Progenitor cell of endocrine pancreas (in vitro differentiated cells): ENCODE data around the gene DNALI1. TPM values are rescaled to one million over a fixed set of nuclear protein-coding genes. Genes with fewer than 3 reads are reported as not detected.
A peak's percentile ranks its signal among the peaks of the same experiment; 100 is the strongest.
"Not testable (repeated sequence)": the region's sequence is repeated elsewhere in the genome, so short reads cannot be mapped to it uniquely, and the experiment has no call there.

Experiments
- DNase-seq: peaks from one replicate; pipeline ENCODE4 v3.0.0; 2021; ENCODE audit warnings: low spot score; ENCODE audit not compliant: unreplicated experiment
- H3K27ac Mint-ChIP-seq: 2 replicates; pipeline ENCODE4 v1.8.0; 2021; ENCODE audit warnings: mild to moderate bottlenecking, moderate library complexity, mixed read lengths
- H3K27me3 Mint-ChIP-seq: 2 replicates; pipeline ENCODE4 v1.8.0; 2021; ENCODE audit warnings: mixed read lengths
- H3K36me3 Mint-ChIP-seq: 2 replicates; pipeline ENCODE4 v1.8.0; 2022; ENCODE audit warnings: mixed read lengths; ENCODE audit not compliant: insufficient read depth
- H3K4me1 Mint-ChIP-seq: 2 replicates; pipeline ENCODE4 v1.8.0; 2021; ENCODE audit warnings: low read depth, mixed read lengths
- H3K4me3 Mint-ChIP-seq: 2 replicates; pipeline ENCODE4 v1.8.0; 2021; ENCODE audit warnings: low read depth, mild to moderate bottlenecking, moderate library complexity, mixed read lengths
- H3K9me3 Mint-ChIP-seq: 2 replicates; pipeline ENCODE4 v1.8.0; 2021; ENCODE audit warnings: low read depth, mixed read lengths
- total RNA-seq: library from RNA; stranded (reverse); gene quantifications from 2 replicates; pipeline ENCODE4 v1.2.1, GENCODE V29; 2021
- TF ChIP-seq, protein P1 (sequence below): fragments of 200-600 bp; sonication (generic); IDR thresholded peaks from one replicate; pipeline ENCODE4 v1.5.0; 2021; ENCODE audit warnings: antibody characterized with exemption, mild to moderate bottlenecking; ENCODE audit not compliant: unreplicated experiment

Gene DNALI1
- total RNA-seq, 1 donor from 2014 or later = 75.4 TPM

DNA sequence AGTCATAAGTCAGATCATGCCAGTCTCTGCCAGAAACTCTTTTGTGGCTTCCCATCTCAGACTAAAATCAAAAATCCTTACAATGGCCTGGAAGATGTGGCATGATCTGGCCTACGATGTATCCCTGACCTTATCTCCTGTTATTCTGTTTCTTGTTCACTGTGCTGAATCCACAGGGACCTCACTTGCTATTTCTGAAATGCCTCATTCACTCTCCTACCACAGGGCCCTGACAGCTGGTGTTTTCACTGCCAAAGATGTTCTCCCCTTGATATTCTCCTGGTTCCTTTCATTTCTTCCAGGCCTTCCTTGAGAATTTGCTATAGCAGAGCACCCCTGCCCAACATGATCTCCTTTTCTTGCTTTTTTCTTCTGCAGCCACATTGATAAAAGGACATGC lies 1.7 kb downstream of the DNALI1 start:
- Mint-ChIP-seq H3K27ac (peak overlapping the region; percentile 57), H3K36me3 (peaks cover 14% of the 10 kb centered on the region), H3K9me3 (no peaks in the 10 kb centered on the region), H3K27me3 (no peaks in the 10 kb centered on the region), H3K4me3 (peak overlapping the region; percentile 95), H3K4me1 (peaks cover 42% of the 10 kb centered on the region)
- TF ChIP-seq, protein P1, sequence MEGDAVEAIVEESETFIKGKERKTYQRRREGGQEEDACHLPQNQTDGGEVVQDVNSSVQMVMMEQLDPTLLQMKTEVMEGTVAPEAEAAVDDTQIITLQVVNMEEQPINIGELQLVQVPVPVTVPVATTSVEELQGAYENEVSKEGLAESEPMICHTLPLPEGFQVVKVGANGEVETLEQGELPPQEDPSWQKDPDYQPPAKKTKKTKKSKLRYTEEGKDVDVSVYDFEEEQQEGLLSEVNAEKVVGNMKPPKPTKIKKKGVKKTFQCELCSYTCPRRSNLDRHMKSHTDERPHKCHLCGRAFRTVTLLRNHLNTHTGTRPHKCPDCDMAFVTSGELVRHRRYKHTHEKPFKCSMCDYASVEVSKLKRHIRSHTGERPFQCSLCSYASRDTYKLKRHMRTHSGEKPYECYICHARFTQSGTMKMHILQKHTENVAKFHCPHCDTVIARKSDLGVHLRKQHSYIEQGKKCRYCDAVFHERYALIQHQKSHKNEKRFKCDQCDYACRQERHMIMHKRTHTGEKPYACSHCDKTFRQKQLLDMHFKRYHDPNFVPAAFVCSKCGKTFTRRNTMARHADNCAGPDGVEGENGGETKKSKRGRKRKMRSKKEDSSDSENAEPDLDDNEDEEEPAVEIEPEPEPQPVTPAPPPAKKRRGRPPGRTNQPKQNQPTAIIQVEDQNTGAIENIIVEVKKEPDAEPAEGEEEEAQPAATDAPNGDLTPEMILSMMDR = no peak
- no peak for DNase-seq

DNA sequence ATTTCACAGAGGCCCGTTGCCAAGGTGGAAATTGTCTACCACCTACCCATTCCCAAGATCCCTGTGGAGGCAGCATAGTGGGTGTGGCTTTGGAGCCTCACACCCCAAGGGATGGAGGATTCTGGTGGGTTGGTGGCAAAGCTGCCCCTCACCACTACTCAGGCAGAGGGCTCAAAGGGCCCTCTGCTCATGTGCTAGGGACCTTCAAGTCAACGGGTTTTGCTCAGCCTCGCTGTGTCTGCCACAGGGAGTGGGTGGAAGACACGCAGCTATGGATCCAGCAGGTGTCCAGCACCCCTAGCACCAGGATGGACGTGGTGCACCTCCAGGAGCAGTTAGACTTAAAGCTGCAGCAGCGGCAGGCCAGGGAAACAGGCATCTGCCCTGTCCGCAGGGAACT lies 2.3 kb downstream of the DNALI1 start:
- Mint-ChIP-seq H3K36me3 (peaks cover 14% of the 10 kb centered on the region), H3K4me1 (peaks cover 39% of the 10 kb centered on the region), H3K27ac (no peak overlapping the region), H3K9me3 (no peaks in the 10 kb centered on the region), H3K27me3 (no peaks in the 10 kb centered on the region), H3K4me3 (no peak overlapping the region)
- TF ChIP-seq, protein P1 = no peak
- no peak for DNase-seq

DNA sequence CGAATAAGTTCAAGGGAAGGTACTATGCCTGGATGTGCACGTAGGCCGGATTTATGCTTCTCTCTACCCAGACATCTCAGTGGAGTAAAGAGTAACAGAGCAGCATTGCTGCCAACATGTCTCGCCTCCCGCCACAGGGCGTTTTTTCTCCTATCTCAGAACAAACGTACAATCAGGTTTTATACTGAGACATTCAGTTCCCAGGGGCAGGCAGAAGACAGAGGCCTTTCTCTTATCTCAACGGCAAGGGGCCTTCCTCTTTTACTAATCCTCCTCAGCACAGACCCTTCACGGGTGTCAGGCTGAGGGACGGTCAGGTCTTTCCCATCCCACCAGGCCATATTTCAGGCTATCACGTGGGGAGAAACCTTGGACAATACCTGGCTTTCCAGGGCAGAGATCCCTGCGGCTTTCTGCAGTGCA lies 3.2 kb downstream of the DNALI1 start:
- DNase-seq, H3K27me3 Mint-ChIP-seq, H3K4me3 Mint-ChIP-seq, H3K9me3 Mint-ChIP-seq: not testable (repeated sequence)
- peak overlapping the region; percentile 30 for H3K27ac Mint-ChIP-seq
- peaks cover 19% of the 10 kb centered on the region for H3K36me3 Mint-ChIP-seq
- H3K4me1 Mint-ChIP-seq = peaks cover 37% of the 10 kb centered on the region

DNA sequence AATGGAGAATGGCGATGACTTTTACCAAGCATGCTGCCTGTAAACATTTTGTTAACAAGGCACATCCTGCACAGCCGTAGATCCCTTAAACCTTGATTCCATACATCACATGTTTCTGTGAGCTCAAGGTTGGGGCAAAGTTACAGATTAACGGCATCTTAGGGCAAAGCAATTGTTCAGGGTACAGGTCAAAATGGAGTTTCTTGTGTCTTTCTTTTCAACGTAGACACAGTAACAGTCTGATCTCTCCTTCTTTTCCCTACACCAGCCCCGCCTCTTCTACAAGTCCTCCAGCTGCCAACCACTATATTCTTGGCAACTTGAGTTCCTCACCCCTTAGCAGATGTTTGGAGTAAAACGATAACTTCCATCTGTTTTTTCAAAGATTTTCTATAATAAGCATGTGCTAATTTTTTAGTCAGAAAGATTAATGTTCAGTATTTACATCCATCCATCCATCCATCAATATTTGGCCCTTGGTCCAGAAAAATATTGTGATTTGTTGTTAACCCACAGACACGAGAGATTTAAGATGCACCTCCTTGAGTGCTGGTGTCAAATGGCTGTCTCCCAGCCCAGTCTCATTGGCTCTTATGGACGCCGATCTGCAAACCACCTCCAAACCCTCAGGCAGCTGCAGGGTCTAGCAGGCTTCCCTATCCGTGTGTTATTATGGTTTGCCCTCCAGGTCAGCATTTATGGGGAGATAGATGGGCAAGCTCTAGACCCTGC lies 3.8 kb downstream of the DNALI1 start:
- DNase-seq = no peak
- H3K4me3 Mint-ChIP-seq = no peak overlapping the region
- H3K36me3 Mint-ChIP-seq = peaks cover 23% of the 10 kb centered on the region
- peak overlapping the region; percentile 64 for H3K27ac Mint-ChIP-seq
- TF ChIP-seq, protein P1 = no peak
- H3K9me3 Mint-ChIP-seq = no peaks in the 10 kb centered on the region
- H3K27me3 Mint-ChIP-seq = no peaks in the 10 kb centered on the region
- H3K4me1 Mint-ChIP-seq = peaks cover 37% of the 10 kb centered on the region

DNA sequence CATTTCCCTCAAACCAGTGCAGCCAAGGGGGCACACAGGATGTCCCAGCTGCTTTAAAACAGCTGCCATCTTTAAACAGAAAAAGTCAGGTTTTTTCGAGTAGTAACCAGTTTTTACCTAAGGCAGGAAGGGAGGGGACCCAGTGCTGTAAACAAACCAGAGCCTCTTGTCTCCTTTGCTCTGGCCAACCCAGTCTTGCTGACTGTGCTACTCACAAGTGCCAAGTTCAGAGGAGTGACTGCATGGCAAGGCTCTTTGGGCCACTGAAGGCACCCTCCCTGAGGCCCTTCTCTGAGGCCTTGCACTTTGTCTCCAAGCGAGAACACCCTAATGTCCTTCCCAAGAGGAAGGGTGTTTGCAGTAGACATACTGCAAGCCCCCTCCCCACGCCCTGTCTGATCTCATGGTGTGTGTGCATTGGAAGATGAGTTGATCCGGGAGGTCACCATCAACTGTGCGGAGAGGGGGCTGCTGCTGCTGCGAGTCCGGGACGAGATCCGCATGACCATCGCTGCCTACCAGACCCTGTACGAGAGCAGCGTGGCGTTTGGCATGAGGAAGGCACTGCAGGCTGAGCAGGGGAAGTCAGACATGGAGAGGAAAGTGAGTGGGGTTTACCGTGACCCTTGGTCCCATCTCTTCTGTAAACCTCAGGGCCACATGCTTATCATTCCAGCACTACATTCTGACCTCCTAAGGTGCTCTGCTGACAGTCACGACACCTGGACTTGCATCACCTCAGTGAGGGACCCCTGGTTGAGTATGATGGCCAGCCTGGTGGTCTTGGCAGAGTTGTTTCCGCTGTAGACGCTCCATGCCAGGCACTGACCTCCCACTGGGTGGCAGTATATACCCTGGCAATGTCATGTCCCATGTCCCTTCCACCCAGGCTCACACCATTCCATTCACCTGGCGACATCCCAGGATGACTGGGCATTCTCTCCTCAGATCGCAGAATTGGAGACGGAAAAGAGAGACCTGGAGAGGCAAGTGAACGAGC lies 4.7 kb downstream of the DNALI1 start:
- no peaks in the 10 kb centered on the region for H3K9me3 Mint-ChIP-seq
- no peaks in the 10 kb centered on the region for H3K27me3 Mint-ChIP-seq
- H3K36me3 Mint-ChIP-seq = peaks cover 24% of the 10 kb centered on the region
- peaks cover 36% of the 10 kb centered on the region for H3K4me1 Mint-ChIP-seq
- TF ChIP-seq, protein P1 = peak; percentile 36
- H3K27ac Mint-ChIP-seq = peak overlapping the region; percentile 34
- H3K4me3 Mint-ChIP-seq = no peak overlapping the region
- DNase-seq = no peak
